HG02973 (cell line): ENCODE results near the gene AKT2.

Source experiments
- ATAC-seq: cut with Tn5 transposase; IDR thresholded peaks from one replicate; pipeline ENCODE4 v1.9.1; 2021; ENCODE audit warnings: moderate library complexity; ENCODE audit not compliant: unreplicated experiment

The AKT2 gene

GRCh38 chr19:40192758-40193586, 92.2 kb downstream of the AKT2 start:
- no peak for ATAC-seq

GRCh38 chr19:40191836-40192646, 93.1 kb downstream of the AKT2 start:
- ATAC-seq, result peak; percentile 15

- peak; percentile 63 for ATAC-seq
These were observed 94.0 kb downstream of the AKT2 start, which contains the start of gene MAP3K10 for GRCh38 chr19:40190891-40191835. Gene MAP3K10, plus strand, starts transcription at chr19:40191426. Its CDS starts 606 bp downstream, at chr19:40192032.

GRCh38 chr19:40184273-40184672, 100.9 kb downstream of the AKT2 start:
- no peak for ATAC-seq
